ENCODE data around the gene CBL.

Gene CBL

GRCh38 chr11:119273721-119274120 is 67.6 kb downstream of the CBL start:
- DNase-seq (ENCODE audit: low spot score): no peak

GRCh38 chr11:119277660-119278059 is 71.5 kb downstream of the CBL start:
- no peak for DNase-seq (ENCODE audit: low spot score)

- DNase-seq (ENCODE audit: low spot score): no peak
These were observed 76.4 kb downstream of the CBL start for GRCh38 chr11:119282495-119282894.

GRCh38 chr11:119284344-119285157 is 78.4 kb downstream of the CBL start:
- DNase-seq (ENCODE audit: low spot score): no peak

- no peak for DNase-seq (ENCODE audit: low spot score)
These were observed 79.3 kb downstream of the CBL start for GRCh38 chr11:119285431-119285830.

GRCh38 chr11:119288219-119288618 is 82.1 kb downstream of the CBL start:
- DNase-seq (ENCODE audit: low spot score): no peak

- no peak for DNase-seq (ENCODE audit: low spot score)
These were observed 84.9 kb downstream of the CBL start for GRCh38 chr11:119290894-119291497.

GRCh38 chr11:119293461-119293860 is 87.3 kb downstream of the CBL start:
- no peak for DNase-seq (ENCODE audit: low spot score)

GRCh38 chr11:119295178-119295577 is 89.0 kb downstream of the CBL start:
- DNase-seq (ENCODE audit: low spot score): no peak

GRCh38 chr11:119297938-119298337 is 91.8 kb downstream of the CBL start:
- no peak for DNase-seq (ENCODE audit: low spot score)

- DNase-seq (ENCODE audit: low spot score): no peak
These were observed 92.6 kb downstream of the CBL start for GRCh38 chr11:119298726-119299125.

GRCh38 chr11:119299416-119299815 is 93.3 kb downstream of the CBL start:
- DNase-seq (ENCODE audit: low spot score): no peak

GRCh38 chr11:119300198-119300964 is 94.2 kb downstream of the CBL start:
- no peak for DNase-seq (ENCODE audit: low spot score)

GRCh38 chr11:119303227-119303718 is 97.1 kb downstream of the CBL start:
- DNase-seq (ENCODE audit: low spot score): no peak

GRCh38 chr11:119305556-119306372 is 99.6 kb downstream of the CBL start:
- DNase-seq (ENCODE audit: low spot score): no peak

- no peak for DNase-seq (ENCODE audit: low spot score)
These were observed 100.3 kb downstream of the CBL start for GRCh38 chr11:119306373-119306890.

- no peak for DNase-seq (ENCODE audit: low spot score)
These were observed 101.1 kb downstream of the CBL start for GRCh38 chr11:119307219-119307618.

GRCh38 chr11:119307974-119308373 is 101.8 kb downstream of the CBL start:
- no peak for DNase-seq (ENCODE audit: low spot score)

- no peak for DNase-seq (ENCODE audit: low spot score)
These were observed 103.3 kb downstream of the CBL start for GRCh38 chr11:119309411-119309810.

- DNase-seq (ENCODE audit: low spot score): no peak
These were observed 104.0 kb downstream of the CBL start for GRCh38 chr11:119309953-119310681.

- no peak for DNase-seq (ENCODE audit: low spot score)
These were observed 104.5 kb downstream of the CBL start for GRCh38 chr11:119310682-119311052.

Data from ecto neural progenitor cell (in vitro differentiated cells).